Upper lobe of left lung (tissue), 4 donors: ENCODE measurements around the gene MEGF11.

ENCODE experiments used
- CTCF ChIP-seq, 6 experiments: fragments of 450-650 bp in 4 of 6; fragments of 200-600 bp in 2 of 6; sonication (generic) in 2 of 6; IDR thresholded peaks; one replicate each; pipeline ENCODE4 v1.5.1; 2016 to 2019; ENCODE audit warnings: antibody characterized with exemption in 6 of 6
- EP300 ChIP-seq, 4 donors: sonication (generic); formaldehyde crosslinking; IDR thresholded peaks; one replicate each; pipeline ENCODE4 v1.5.1; 2017; ENCODE audit warnings: antibody characterized with exemption in 4 of 4, control low read depth in 2 of 4
- POLR2A ChIP-seq, 4 donors: fragments of 450-650 bp; IDR thresholded peaks; one replicate each; pipeline ENCODE4 v1.5.1; 2016 to 2017; ENCODE audit warnings: antibody characterized with exemption in 4 of 4, mild to moderate bottlenecking in 2 of 4

DNA sequence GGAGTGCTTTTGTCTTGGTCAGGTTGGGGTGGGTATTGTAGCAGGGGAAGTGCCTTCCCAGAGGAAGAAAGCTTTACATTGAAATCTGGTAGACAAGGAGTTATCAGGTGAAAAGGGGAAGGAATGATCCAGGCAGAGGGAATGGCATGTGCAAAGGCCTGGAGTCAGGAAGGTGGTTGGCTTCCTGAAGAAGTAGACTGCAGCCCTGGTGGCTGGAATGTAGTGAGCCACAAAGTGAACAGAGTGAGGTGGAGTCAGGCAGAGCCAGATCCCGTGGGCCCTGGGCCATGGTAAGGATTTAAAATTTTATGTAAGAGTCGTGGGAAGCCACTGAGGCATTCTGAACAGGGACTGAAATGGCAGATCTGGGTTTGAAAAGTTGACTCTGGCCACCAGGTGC is 326.0 kb downstream of the MEGF11 start:
- TF ChIP-seq CTCF (IDR thresholded peaks at IDR 0.05), result no peak
- no peak for TF ChIP-seq EP300 (IDR thresholded peaks at IDR 0.05)
- TF ChIP-seq POLR2A (IDR thresholded peaks at IDR 0.05), result no peak
